ENCODE measurements around the gene INPP5D.

Gene INPP5D

GRCh38 chr2:233242231-233242927, 182.2 kb downstream of the INPP5D start:
- H3K4me3 ChIP-seq (replicated peaks; ENCODE audit: insufficient read depth, low read length): no peak overlapping the region
- peak overlapping the region; percentile 55 for H3K27ac ChIP-seq (replicated peaks)
- TF ChIP-seq GABPA (IDR thresholded peaks at IDR 0.05; ENCODE audit: low read depth) (no peak), POLR2AphosphoS5 (IDR thresholded peaks at IDR 0.05; ENCODE audit: low read depth) (no peak), SPI1 (IDR thresholded peaks at IDR 0.05; ENCODE audit: borderline replicate concordance, low read depth) (no peak), REST (IDR thresholded peaks at IDR 0.05; ENCODE audit: insufficient replicate concordance, low read depth) (no peak), CTCF (IDR thresholded peaks at IDR 0.05; ENCODE audit: insufficient read depth, low read length) (no peak)
- peak in 1 of 2 experiments; percentile 74 for DNase-seq (ENCODE audit: low read depth in 1 of 2, low spot score in 1 of 2)
- H3K27me3 ChIP-seq (ENCODE audit: insufficient read depth, poor library complexity, severe bottlenecking): no peaks in the 10 kb centered on the region

- no peak for DNase-seq (ENCODE audit: low read depth in 1 of 2, low spot score in 1 of 2)
- TF ChIP-seq REST (IDR thresholded peaks at IDR 0.05; ENCODE audit: insufficient replicate concordance, low read depth): no peak
- Histone ChIP-seq H3K4me3 (replicated peaks; ENCODE audit: insufficient read depth, low read length) (no peak overlapping the region), H3K27me3 (ENCODE audit: insufficient read depth, poor library complexity, severe bottlenecking) (no peaks in the 10 kb centered on the region), H3K27ac (replicated peaks) (no peak overlapping the region; the same call in 1 of the 2 replicates)
These were observed 183.2 kb downstream of the INPP5D start for GRCh38 chr2:233243348-233243747.

GRCh38 chr2:233244818-233245217, 184.7 kb downstream of the INPP5D start:
- H3K27me3 ChIP-seq (ENCODE audit: insufficient read depth, poor library complexity, severe bottlenecking): no peaks in the 10 kb centered on the region
- TF ChIP-seq SPI1 (IDR thresholded peaks at IDR 0.05; ENCODE audit: borderline replicate concordance, low read depth) (no peak), POLR2AphosphoS5 (IDR thresholded peaks at IDR 0.05; ENCODE audit: low read depth) (no peak), GABPA (IDR thresholded peaks at IDR 0.05; ENCODE audit: low read depth) (no peak), REST (IDR thresholded peaks at IDR 0.05; ENCODE audit: insufficient replicate concordance, low read depth) (no peak), CTCF (IDR thresholded peaks at IDR 0.05; ENCODE audit: insufficient read depth, low read length) (no peak)
- H3K4me3 ChIP-seq (replicated peaks; ENCODE audit: insufficient read depth, low read length): no peak overlapping the region
- DNase-seq (ENCODE audit: low read depth in 1 of 2, low spot score in 1 of 2): no peak
- no peak overlapping the region for H3K27ac ChIP-seq (replicated peaks)

Measured in HL-60 (cell line).